Measurements from ENCODE around the gene SLC9A3.

SLC9A3 gene

DNA sequence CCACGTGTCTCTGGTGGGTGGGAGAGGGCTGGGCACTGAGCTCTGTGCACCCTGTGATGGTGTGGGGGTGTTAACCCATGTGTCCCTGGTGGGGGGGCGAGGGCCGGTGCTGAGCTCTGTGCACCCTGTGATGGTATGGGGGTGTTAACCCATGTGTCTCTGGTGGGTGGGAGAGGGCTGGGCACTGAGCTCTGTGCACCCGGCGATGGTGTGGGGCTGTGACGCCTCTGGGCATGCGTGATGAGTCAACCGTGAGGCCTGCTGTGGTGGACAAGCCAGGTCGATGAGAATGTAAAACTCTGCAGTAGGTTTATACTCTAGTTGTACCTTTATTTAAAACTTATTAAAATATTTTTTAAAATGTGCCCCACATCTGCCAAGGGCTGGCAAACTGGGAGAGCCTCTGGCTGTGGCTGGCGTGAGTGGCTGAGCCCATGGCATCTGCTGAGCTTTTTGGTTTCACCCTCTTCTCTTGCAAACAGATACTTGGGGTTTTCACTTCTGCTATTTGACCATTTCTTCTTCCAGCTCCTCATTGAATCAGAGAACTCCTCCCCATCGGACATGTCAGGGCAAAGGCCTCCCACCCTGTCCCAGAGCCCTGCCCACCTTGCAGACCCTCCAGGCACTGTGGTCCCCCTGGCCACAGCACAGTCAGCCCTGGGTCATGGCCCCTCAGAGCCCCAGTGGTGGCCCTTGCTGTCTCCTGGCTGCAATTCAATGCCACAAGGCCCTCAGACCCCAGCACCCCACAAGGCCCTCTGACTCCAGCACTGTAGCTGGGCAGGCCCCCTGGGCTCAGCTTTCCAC, 99.7 kb downstream of the SLC9A3 start:
- DNase-seq: no peak

DNA sequence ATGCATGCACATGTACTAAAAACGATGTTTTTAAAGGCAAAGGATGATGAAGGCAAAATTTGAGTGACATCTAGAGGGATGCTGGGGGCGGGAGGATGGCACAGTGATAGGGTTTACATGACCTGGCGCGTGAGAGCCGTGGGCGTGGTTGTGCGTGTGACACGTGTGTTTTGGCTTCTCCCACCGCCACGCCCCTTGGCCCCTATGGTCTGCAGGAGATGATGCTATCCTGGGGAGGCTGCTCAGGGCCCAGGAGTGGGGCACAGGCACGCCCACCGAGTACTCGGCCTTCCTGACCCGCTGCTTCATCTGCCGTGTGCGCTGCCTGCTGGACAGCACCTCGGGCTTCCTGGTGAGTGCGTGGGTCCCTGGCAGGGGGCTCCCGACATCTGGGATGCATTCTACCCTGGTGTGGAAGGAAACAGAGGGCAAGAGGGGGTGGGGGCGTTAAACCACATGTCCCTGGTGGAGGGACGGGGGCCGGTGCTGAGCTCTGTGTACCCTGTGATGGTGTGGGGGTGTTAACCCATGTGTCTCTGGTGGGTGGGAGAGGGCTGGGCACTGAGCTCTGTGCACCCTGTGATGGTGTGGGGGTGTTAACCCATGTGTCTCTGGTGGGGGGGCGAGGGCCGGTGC, 100.5 kb downstream of the SLC9A3 start:
- no peak for DNase-seq

DNA sequence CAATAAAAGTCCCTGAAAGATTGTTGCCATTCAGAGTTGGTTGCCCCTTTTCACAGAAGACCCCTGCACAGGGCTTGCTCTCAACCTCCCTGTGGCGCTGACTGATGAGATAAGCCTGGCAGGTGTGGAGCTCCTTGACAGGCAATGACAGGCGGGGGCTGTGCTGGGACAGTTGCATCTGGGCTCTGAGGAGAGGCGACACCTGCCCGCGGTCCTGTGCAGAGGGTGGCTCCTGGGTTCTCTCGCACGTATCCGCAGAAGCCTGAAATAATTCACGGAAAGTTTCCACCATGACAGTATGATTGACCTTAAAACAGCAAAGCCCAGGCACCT, 101.0 kb downstream of the SLC9A3 start:
- no peak for DNase-seq

DNA sequence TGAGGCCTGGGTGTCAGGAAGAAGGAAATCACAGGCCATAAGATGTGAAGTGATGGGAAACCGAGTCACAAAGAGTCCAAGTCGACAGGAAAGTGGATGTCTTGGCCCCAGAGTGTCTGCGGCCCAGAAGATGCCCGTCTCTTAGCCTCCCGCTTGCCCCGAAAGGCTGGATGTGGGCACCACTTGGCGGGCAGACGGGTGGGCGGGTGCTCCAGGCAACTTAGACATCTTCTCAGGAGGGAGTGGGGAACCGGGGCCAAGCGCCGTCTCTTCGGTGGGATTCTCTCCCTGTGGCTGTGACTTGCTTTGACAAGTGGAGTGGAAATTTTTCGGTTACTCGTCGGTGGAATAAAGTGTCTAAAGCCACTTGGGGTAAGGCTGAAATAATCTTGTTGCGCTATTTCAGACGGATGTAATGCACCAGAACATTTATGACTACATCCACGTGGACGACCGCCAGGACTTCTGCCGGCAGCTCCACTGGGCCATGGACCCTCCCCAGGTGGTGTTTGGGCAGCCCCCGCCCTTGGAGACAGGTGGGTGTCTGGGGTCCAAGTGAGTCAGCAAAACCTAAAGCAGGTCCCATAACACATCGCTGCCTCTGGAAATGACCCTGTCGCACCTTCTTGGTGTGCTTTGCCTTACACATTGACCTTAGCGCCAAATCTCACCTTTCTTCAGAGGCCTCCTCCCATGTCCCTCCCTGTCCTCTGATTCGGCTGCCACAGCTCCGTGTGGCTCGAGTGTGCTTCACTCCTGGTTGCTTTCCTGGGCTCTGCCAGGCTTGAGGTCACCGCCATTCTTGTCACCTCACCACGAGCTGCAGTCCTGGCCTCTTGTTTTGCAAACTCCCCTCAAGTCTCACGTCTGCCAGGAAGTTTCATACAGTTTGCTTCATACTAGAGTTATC, 101.7 kb downstream of the SLC9A3 start:
- no peak for DNase-seq

DNA sequence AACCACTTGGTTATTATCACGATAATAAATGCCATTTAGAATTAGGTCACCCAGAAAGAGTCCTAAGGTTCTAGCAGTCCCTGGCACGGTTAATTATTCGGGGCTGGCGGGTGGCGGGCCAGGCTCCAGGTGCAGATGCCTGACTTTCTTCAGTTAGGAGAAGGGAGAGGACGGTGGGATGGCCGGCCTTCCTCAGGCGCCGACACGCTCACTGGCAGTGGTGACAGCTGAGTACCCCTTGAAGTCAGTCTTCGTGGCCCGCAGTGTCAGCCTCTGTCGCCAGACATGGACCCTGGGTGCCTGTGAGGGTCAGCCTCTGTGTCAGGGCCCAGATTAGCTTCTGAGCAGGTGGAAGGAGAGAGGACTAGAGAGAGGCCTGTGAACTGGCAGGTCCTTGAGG, 102.3 kb downstream of the SLC9A3 start:
- no peak for DNase-seq

DNA sequence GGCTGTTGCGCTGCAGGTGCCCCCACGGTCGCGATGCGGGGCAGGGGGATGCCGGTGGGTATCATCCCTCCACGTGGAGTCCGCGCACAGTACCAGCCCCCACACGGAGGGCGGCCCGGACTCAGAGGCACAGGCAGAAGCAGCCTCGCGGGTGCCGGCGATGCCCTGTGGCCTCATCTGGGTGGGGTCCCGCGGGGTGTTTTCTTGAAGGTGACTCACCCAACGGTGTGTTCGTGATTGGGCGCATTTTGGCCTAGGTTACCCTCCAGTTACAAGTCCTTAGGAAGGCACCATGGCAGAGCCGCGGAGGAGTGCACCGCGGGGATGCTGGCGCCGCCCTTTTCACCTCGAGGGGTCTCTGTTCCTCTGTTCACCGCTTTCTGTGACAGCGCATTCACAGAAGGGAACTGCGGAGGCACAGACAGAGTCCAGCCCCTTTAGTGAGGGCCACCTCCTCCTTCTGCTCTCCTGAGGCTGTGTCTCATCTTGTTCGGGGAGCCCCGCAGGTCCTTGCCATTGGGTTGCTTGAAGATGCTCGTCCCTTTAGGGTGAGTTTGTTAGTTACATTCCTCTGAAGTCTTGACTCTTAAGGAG, 102.9 kb downstream of the SLC9A3 start:
- DNase-seq: no peak

DNA sequence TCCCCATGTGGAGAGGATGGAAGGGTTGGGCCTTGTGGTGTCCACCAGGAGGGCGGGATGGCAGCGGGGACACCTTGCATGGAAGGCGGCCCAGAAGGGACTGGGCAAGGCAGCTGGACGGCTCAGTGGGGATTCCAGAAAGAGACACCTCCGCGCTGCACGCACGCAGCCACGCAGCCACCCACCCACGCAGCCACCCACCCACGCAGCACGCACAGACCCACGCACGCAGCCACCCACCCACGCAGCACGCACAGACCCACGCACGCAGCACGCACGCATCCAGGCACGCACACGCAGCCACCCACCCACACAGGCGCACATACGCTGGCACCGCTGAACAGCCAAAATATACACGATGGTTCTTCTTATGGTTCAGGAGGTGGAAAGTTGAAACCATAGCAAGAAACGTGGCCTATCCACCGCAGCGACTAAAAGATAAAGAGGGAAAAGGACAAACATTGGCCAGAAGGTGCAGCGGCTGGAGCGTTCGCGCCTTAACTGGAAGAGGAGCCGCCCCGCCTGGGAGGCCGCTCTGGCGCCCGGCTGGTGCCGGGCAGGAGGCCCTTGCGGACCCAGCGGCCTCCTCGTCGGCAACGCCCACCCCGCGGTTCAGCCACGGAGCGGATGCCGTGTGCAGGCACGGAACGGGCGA, 103.5 kb downstream of the SLC9A3 start:
- DNase-seq: no peak

All from NCI-H1092 treated with DMSO at 0.1 percent for 48 hours (cell line).